GM11168 (cell line): ENCODE results near the gene KCNIP1.

ENCODE experiments used
- in situ Hi-C: fragments of 300-500 bp; cut with MboI; formaldehyde crosslinking; loops from one replicate; pipeline ENCODE4 v1.12.0; 2022; ENCODE audit warnings: low sequenced_read_pairs; ENCODE audit not compliant: unreplicated experiment

KCNIP1 gene

DNA sequence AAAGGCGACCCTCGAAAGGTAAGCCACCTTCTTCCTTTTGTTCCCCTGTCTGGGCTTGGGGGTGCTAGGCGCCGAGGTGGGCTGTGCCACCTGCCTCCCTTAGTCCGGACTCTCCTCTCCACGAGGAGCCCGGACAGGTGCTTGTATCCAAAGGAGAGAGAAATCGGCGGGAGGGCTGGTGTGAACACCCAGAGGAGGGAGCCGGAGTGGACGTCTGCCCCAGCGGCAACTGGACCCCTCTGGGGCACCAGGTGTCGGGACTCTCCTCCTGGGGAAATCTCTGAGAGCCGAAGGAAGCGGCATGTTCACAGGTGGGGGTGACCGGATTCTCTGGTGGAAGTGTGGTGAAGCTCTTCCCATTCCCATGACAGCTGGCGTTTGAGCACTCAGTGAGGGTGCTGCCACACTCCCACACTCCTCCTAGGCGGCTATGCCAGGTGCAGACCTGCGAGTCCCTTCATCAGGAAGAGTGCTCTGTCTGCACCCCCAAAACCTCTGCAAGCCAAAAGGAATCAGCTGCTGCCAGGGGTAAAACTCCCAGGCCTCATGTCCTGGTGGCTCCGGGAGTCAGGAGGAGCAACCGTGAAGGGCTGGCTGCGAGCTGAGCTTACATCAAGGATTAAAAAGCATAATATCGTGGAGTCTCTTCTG is 921 bp downstream of the KCNIP1 start:
- in situ Hi-C loops: no loop called here

DNA sequence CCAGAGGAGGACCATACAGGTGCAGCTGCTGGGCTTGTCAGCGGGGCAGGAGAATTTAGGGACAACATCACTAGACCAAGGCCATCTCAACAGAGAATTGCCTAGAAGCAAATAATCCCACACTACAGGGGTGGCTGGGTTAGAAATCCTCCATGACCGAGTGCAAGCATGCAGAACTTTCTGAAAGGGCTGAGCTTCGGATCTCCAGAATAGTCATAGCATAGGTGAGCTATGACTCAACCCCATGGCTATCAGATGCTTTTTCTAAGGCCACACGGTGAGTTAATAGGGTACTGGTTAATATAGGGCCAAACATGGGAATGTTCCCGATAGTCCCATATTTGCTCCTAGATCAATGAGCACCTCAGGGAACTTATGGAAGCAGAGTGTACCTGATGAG is 4.2 kb downstream of the KCNIP1 start:
- in situ Hi-C loops: no loop called here

DNA sequence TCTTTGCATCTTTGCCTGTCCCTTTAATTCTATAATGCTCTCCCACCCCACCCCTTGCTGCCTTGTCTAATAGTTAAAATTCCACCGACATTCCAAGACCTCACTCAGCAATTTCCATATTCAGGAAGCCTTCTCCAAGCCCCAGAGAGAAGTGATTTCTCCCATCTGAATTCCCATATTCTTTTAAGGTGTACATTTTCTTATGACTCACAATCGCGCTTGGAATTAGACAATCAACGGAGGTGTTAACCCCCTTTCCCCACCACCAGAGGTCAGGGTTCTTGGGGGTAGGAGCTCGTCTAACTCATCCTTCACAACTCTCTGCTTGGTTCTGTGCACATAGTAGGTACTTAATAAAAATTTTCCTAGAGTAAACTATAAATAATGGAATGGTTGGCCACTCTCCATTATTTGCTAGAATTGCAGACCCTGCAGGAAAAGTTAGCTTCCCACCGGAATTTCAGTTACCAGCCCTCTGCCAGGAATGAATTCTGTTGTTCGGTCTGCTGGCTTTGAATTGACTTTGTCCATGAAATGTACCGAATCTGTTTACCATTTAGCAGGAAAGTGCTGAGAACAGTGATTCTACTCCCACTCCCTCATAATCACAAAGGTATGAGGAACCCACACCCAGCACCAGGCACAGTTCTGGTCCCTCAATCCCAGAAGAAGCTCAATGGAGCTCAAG is 5.0 kb downstream of the KCNIP1 start:
- in situ Hi-C loops: no loop called here

DNA sequence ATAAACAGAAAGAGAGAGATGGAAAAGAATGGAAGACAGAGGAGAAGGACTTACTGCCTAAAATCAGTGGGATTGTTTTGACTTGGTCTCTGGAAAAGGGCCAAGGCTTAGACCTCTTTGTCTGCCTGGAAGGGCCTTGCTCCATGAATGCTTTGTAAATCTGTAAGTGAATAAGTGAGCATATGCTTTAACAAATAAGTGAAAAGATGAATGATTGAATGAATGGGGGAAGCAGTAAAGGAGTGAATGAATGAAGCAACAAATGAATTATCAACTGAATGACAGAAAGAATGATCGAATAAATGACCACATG is 5.5 kb downstream of the KCNIP1 start:
- in situ Hi-C loops: no loop called here

DNA sequence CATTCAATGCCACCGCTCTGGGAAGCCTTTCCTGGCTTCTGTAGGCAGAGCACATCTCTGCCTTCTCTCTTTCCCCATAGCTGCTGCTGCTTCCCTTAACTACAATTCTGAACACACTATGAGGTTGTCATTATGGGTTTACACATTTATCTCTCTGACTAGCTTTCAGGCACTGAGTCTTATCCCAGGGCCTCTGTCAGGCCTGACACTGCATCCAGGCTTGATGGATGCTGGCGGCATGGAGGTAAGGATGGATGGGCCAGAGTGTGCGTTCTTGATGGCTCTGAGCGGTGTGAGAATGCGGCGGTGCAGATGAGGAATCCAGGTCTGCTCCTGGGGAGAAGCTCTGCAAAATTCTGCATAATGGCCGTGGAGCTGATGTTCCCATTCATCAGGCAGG is 6.3 kb downstream of the KCNIP1 start:
- in situ Hi-C loops: no loop called here

DNA sequence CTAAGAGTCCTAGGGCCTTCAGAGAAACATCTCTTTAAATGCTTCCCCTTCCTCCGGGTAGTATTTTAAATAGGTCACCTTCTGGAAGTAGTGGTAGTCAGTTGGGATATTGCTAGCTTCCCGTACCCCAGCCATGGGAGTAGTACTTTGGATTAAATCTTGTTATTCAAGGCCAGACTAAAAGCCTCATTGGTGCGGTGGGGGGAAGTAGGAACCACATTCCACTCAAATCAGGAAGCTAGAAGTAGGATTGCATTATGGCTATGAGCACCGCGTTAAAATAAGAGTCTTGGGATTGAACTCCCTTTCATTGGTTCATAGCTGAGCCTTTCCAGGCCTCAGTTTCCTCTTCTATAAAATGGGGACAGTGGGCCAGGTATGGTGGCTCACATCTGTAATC is 6.7 kb downstream of the KCNIP1 start:
- in situ Hi-C loops: no loop called here

DNA sequence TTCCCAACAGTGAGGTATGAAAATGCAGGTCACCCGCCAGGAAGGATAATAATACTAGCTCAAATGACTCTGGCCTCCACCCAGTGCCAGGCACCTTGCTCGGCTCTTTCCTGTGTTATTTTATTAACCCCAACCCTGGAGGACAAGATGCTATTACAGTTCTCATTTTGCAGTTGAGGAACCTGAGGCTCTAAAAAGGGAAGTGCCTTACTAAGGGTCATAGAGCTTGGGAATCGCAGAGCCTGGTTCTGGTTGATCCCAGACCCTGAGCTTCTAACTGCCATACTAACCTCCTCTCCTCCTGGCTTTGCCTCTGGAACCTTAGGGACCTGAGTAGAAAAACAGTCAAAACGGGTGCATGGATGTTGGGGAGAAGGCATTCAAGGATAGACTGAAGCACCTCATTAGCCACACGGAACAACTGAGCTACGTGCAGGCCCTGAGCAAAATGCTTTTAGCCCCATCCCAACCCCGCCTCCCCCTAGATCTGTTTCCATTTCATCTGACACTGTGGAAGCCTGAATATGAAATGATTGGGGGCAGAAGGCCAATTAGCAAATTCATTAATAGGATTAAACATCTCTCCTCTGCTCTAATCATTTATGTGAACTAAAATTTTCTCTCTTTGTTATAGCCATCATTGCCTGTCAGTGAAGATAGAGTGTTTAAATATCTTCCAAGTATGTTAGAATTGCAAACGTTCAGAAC is 7.9 kb downstream of the KCNIP1 start:
- in situ Hi-C loops: no loop called here

DNA sequence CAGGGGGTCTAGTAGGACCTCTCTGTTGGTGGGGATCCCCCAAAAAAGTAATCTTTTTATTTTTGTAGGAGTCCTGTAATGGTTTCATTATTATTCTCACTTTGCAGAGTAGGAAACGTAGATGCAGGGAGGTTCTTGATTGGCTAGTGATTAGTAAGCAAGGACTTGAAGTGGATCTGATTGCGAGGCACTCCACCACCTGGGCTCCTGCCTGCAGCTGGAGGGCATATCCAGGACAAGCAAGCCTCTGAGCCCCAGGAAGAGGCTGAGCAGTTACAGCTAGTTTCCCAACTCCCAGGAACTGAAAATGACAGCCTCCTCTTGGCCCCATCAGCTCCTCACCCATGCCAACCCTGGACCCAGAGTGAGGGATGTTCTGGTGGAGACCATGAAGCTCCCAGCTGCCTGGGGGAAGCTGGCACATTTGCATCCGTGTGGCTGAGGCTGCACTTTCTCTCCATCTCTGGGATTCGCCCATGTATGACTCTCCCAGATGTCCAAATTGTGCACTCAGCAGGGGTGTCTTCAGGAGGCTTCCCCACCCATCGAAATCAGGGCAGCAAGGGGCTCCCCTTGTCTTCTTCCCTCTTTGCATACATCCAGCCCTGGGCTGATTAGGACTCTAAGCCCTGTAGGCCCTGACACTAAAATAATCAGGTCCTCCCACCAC is 10.2 kb downstream of the KCNIP1 start:
- in situ Hi-C loops: no loop called here

DNA sequence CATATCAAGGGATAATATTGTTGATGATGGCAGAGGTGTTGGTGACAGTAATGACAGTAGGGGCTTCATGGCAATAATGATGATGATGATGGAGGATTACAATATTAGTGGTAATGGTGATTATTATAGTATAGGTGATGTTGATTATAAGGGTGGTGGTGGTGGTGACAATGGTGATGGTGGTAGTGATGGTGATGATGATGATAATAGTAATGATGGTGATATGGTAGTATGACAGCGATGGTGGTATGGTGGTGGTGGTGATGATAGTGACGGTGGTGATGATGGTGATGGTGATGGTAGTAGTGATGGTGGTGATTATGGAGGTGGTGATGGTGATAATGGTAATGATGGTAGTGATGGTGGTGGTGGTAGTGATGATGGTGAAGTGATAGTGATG is 13.6 kb downstream of the KCNIP1 start:
- in situ Hi-C loops: no loop called here

DNA sequence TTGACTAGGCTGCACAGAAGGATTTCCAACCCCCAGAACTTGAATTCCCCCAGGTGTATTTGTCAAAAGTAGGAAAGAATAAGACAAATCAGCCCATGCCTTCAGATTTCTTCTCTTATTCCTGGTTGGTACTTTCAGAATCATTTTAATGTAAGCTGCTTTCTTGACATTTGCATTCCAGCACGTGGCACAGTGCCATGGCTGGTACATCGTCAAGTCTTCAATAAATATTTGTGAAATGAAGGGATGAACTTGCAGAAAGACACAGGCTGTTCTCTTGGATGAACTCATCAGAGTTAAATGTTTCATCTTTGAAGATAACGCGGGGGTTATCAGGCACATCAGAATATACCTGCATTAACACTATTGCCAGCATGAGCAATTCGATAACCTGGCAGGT is 14.5 kb downstream of the KCNIP1 start:
- in situ Hi-C loops: no loop called here

DNA sequence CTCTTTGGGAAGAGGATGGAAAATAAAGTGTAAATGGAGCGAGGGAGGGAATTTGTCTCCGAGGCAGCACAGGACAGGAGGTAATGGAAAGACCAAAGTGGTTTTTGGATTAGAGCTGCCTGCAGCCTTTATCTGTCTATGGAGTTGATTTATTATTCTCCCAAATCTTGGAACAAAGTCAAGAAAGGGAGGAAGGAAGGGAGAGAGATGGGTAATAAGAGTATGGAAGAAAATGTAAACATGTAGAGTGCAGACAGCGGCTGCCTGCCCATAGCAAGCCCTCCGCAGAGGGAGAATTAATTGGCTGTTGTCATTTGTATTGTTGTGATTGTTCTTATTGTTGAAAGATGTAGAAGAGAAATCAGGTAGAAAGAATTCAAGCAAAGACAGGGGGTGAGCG is 15.7 kb downstream of the KCNIP1 start:
- in situ Hi-C loops: no loop called here

DNA sequence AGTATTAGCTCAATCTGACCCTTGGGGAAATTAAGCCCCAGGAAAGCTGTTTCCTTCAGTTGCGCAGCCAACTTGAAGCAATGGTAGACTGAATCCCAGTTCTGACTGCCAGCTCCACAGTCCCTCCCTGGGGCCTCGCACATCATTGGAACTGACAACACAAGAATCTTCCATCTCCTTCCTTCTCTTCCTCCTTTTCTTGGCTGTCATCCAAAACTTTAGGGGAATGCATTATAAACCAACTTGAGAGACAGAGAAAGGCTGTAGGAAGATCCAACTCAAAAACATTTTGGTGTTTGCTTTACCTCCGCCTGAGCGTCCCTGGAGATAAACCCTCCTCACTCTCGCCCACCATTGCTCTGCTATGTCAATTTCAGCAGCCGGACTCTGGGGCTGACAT is 16.6 kb downstream of the KCNIP1 start:
- in situ Hi-C loops: no loop called here

DNA sequence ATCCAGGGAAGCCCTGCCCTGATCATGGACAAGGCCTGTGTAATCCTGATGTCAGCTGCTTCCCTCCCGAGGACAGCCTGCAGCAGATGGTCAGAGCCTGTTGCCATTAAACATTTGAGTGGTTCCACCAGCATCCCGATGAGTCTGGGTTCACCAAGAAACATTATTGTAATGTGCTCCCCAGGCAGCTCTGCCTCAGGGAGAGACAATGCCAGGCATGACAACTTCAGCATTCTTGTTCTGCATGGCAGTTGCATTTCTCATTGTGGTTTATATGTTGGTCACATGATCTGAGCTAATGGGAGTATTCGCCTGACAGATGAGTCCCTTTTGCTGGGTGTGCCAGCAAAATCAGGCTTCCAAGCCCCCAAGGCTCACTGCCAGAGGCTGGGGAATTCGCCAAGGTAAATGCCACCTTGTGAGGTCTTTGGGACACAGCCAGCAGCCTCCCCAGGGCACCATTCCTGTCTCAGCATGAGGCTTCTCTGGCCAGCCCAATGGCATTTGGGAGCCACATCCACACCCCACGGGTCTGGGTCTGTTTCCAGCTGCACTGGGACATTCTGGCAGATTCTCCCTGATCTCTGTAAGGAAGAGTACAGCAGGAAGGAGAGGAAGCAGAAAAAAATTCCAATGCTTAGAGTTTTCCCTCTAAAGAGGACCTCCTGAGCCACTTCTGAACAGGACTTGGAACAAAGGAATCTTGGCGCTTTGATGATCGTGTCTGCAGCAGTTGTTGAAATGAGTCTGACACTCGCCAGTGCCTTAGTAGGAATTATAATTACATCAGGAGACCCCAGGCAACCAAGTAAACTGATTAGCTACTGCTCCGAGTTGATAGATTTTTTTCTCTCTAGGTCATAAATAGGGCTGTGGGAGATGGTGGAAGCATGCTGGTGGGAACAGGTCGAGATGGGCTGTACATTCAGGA is 18.7 kb downstream of the KCNIP1 start:
- in situ Hi-C loops: no loop called here

DNA sequence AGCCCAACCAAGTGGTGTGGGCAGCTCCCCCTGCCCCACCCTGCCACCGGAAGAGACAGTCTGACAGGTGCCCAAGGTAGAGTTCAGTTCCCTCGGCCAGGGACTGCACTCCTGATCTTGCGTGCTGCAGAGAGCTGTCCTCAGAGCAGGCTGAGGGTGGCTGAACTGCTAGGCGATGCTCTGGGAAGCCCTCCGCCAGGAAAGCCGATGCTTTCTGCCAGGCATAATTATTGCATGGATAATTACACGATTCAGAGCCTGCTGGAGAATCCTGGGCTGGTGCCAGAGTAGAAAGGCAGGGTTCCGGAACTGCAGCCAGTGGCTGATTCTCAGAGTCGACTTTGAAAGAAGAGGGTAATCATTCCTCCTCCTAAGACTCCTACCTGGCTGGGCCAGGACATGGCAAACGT is 19.3 kb downstream of the KCNIP1 start:
- in situ Hi-C loops: no loop called here

DNA sequence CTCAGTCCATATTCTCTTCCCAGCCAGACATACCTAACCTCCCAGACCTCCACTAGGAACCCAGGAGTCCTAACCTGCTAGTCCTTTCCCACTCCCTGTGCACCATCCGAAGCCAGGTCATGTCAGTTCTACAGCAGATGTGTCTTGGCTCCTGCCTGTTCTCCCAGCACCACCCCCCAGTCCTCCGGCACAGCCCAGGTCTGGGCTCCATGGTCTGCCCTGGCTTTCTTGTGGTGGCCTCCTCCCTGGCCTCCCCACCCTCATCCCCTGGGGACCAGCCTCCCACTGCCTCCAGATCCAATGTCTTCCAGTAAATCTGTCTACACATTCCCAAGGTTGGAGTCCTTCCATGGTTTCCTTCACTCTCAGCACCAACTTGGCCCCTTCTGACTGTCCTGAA is 20.0 kb downstream of the KCNIP1 start:
- in situ Hi-C loops: no loop called here

DNA sequence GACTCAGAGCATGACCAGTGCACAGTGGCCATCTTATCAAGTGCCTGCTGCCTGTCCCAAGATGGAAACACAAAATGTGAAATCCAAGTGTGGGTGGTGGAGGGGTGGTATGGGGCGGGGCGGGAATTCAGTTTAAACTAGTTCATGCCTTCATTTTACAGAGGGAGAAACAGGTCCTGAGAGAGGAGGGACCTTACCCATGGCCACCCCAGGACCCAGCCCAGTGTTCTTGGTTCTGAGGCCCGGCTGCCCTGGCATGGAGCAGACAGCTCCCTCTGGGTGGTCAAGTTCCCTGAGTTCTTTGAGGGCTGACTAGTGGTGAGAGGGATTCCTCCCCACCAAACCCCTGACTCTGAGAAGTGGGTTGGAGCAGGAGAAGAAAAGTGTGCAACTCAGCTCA is 20.8 kb downstream of the KCNIP1 start:
- in situ Hi-C loops: no loop called here

DNA sequence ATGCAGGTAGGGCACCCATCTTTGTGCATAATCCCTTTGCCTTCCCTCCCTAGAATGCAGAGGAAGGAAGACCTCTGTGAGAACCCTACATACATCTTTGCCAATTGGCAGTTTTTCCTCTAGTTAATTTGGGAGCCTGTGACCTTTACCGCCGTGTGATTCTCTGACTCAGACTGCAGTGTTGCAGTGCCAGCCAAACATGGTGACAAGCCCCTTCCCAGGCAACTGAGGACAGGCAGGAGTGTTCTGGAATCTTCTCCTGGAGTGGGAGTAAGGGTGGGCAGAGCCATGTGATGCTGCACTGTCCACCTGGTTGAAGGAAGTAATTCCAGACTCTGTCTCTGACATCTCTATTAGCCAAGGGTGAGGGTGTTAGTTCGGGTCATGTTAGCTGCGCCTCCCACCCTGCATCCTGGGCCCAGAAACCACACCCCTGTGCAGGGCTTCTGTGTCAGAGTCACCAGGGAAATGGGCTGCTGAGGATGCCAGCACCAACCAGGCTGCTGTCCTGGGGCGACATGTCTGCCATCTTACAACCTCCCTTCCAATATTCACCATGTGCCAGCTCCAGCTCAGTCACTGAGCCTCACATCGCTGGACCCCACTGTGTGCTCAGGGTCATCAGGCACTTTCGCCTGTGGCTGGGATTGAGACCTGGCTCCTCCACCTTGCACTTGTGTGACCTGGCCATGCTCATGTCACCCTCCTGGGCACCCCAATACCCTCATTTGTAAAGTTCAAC is 21.8 kb downstream of the KCNIP1 start:
- in situ Hi-C loops: no loop called here

DNA sequence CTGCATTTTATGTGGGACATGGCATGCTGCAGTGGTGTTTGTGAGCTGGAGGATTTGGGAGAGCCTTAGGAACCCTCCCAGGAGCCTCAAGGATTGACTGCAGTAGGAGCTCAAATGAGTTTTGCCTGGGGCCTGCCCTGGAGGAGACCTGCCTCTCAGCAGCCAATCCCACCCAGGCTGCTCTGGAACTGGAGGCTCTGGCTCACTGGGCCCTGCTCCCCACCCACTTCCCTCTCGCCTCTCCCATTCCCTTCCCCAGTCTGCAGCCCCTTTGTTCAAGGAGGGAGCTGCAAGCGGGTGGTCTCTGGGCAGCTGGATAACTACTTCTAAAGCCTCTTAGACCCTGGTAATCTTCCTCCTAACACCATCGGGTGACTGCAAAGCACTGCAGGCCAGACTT is 24.2 kb downstream of the KCNIP1 start:
- in situ Hi-C loops: no loop called here

DNA sequence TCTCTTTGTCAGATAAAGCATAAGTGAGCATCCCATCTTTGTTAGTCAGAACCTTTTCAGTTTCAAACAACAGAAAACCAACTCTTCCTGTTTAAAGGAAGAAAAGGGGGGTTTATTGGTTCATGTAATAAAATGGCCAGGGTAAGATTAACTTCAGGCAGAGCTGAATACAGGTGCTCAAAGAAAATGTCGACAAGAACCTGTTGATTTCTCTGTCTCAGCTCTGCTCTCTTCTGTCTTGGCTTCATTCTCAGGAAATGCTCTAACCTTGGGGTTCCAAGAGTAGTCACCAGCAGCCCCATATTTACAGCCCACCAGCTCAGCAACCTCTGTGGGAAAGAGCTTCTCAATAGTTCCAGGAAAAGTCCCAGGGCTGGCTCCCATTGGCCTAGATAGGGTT is 25.2 kb downstream of the KCNIP1 start:
- in situ Hi-C loops: no loop called here

DNA sequence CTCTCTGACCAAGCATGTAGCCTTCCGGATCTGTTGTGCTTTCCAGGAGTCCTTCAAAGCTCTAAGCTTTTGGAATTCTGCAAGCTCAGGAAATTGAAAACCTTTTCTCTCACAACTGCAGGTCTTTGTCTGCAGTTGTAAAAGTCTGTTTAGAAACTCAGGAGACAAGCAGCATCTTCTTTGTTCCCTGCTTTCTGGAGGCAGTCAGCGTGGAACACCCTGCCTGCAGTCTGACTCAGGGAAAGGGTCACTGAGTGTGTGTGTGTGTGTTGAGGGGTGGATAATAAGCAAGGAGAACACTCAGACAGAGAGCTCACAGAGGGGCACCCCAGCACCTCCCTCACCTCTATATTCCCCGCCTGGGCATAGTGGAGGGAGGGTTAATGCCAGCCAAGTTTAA is 29.1 kb downstream of the KCNIP1 start:
- in situ Hi-C loops: no loop called here
